Lower leg skin (tissue), 3 donors: ENCODE measurements around the gene OMG.

Source experiments
- POLR2A ChIP-seq, 2 donors: fragments of 450-650 bp; IDR thresholded peaks; one replicate each; pipeline ENCODE4 v1.6.1; 2016 to 2017; ENCODE audit warnings: antibody characterized with exemption in 2 of 2, mild to moderate bottlenecking in 1 of 2, moderate library complexity in 1 of 2
- TF ChIP-seq, protein P1 (sequence below), 3 donors: fragments of 450-650 bp; IDR thresholded peaks; one replicate each; pipeline ENCODE4 v1.5.1; 2016; ENCODE audit warnings: antibody characterized with exemption in 3 of 3, mild to moderate bottlenecking in 3 of 3, moderate library complexity in 2 of 3

DNA sequence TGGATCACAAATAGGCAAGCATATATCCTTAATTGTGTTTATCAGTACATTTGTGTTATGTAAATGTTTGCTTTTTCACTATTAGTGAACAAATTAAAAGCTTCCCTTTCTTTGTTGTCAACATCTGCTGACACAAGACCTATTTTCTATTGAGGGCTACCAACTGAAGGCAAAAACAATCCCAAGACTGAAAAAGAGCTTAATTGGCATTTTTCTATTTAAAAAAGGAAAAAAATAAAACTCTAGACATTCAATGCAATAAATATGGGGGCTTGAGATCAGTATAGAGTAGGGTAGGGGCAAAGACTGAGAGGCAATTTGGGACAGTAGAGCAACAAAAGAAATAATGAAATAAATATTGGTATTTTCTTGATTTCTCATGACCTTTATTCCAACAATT lies 24.2 kb downstream of the OMG start:
- TF ChIP-seq, protein P1, sequence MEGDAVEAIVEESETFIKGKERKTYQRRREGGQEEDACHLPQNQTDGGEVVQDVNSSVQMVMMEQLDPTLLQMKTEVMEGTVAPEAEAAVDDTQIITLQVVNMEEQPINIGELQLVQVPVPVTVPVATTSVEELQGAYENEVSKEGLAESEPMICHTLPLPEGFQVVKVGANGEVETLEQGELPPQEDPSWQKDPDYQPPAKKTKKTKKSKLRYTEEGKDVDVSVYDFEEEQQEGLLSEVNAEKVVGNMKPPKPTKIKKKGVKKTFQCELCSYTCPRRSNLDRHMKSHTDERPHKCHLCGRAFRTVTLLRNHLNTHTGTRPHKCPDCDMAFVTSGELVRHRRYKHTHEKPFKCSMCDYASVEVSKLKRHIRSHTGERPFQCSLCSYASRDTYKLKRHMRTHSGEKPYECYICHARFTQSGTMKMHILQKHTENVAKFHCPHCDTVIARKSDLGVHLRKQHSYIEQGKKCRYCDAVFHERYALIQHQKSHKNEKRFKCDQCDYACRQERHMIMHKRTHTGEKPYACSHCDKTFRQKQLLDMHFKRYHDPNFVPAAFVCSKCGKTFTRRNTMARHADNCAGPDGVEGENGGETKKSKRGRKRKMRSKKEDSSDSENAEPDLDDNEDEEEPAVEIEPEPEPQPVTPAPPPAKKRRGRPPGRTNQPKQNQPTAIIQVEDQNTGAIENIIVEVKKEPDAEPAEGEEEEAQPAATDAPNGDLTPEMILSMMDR (IDR thresholded peaks at IDR 0.05): no peak
- no peak for TF ChIP-seq POLR2A (IDR thresholded peaks at IDR 0.05)
